ENCODE results near the gene KRCC1.

DNA sequence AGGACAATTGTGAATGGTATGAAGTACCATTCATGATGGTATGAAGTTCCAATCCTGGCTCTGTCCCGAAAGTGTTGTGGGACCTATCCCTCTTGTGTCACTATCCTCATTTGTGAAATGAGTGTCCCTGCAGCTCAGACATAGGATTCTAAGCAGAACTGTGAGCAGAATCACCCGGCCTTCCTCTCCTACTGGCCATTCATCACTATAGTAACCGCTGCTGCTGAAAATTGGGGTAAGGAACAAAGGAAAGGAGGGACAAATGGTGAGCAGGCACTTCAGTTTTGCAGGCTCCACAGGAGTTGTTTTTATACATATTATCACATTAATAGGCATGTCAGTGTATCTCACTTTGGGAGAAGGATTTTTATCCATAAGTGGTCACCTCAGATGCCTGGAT is 39.4 kb upstream of the KRCC1 start:
- TF ChIP-seq, protein P1, sequence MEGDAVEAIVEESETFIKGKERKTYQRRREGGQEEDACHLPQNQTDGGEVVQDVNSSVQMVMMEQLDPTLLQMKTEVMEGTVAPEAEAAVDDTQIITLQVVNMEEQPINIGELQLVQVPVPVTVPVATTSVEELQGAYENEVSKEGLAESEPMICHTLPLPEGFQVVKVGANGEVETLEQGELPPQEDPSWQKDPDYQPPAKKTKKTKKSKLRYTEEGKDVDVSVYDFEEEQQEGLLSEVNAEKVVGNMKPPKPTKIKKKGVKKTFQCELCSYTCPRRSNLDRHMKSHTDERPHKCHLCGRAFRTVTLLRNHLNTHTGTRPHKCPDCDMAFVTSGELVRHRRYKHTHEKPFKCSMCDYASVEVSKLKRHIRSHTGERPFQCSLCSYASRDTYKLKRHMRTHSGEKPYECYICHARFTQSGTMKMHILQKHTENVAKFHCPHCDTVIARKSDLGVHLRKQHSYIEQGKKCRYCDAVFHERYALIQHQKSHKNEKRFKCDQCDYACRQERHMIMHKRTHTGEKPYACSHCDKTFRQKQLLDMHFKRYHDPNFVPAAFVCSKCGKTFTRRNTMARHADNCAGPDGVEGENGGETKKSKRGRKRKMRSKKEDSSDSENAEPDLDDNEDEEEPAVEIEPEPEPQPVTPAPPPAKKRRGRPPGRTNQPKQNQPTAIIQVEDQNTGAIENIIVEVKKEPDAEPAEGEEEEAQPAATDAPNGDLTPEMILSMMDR (conservative IDR thresholded peaks at IDR 0.05; ENCODE audit: low read length), result no peak
- no peak for TF ChIP-seq EZH2phosphoT487 (IDR thresholded peaks at IDR 0.05; ENCODE audit: borderline replicate concordance)
